ENCODE data around the gene POLD4. TPM values are rescaled to one million over a fixed set of nuclear protein-coding genes. Genes with fewer than 3 reads are reported as not detected.

Gene POLD4
- total and polyA plus RNA-seq, 2 of the 13 experiments (the other 11 are each of a cell fraction or from before 2014, with no cell fraction given) = 10.5 to 27.4 TPM

- in situ Hi-C loops (cut with HindIII; ENCODE audit: extremely low pct_ligation_motif_present, low pct_unique_long_range_greater_than_20kb) (loop anchor here (5.0 kb wide), 2 partner anchors 55 to 235 kb away; no protein-coding TSS in a partner anchor), intact Hi-C loops (cut with micrococcal nuclease; ENCODE audit: unreplicated experiment) (loop anchor here (1.0 to 10.0 kb wide), 3 partner anchors 55 to 235 kb away; partner anchors contain the start of gene KDM2A)
- DNase-seq (ENCODE audit: low spot score) (no peak), ATAC-seq (no peak), FAIRE-seq (no peak)
- H4K20me1 ChIP-seq (ENCODE audit: insufficient read depth, low read length) = no peaks in the 10 kb centered on the region
- H3K36me3 ChIP-seq (replicated peaks in 1 of 2; ENCODE audit: control insufficient read depth in 1 of 2, insufficient read depth in 2 of 2, low read length in 2 of 2) = no peaks in the 10 kb centered on the region
- H2AFZ ChIP-seq (ENCODE audit: low read length) = peak overlapping the region; percentile 88
- BruUV-seq (replicated peaks) = no TSS peak
- peak overlapping the region; percentile 72 for H3K9ac ChIP-seq (ENCODE audit: insufficient read depth, low read depth, low read length)
- ChIA-PET CTCF (ENCODE audit: low intra/inter-chr PET ratio, low total read pairs) (interaction anchor here (1.2 to 2.5 kb wide), 4 partner anchors 28 to 235 kb away, joined by 3 to 31 read pairs (median 16); partner anchors contain the start of genes ANKRD13D and GRK2), POLR2A (interaction anchor here (0.8 to 3.8 kb wide), 15 partner anchors 8 to 235 kb away, joined by 3 to 35 read pairs (median 4); partner anchors contain the start of genes ANKRD13D, GRK2, POLD4 and PPP1CA)
- H3K9me3 ChIP-seq (ENCODE audit: low read length) = no peaks in the 10 kb centered on the region
- peak overlapping the region; percentile 64 to 85 (median 84) for H3K4me3 ChIP-seq (replicated peaks in 1 of 3; ENCODE audit: insufficient read depth in 1 of 3, low read depth in 2 of 3, low read length in 3 of 3)
- H3K79me2 ChIP-seq (ENCODE audit: insufficient read depth, low read length) = no peaks in the 10 kb centered on the region
- H3K27ac ChIP-seq (ENCODE audit: extremely low read length, insufficient read depth, low read length) = peak overlapping the region; percentile 76
- no peaks in the 10 kb centered on the region for H3K27me3 ChIP-seq (ENCODE audit: control insufficient read depth in 1 of 2, insufficient read depth in 2 of 2, low read length in 2 of 2)
- TF ChIP-seq ZNF121 (CRISPR knock-in tag; IDR thresholded peaks at IDR 0.05) (peak; percentile 89), RARG (CRISPR knock-in tag; IDR thresholded peaks at IDR 0.05; ENCODE audit: low read depth) (0 out of 2 replicates have a peak, but pooled peaks have one; percentile 6), TRIM24 (CRISPR knock-in tag; IDR thresholded peaks at IDR 0.05) (no peak)
- peaks cover 15% of the 10 kb centered on the region for H3K4me1 ChIP-seq (ENCODE audit: insufficient read depth, low read length)
- peak overlapping the region; percentile 89 for H3K4me2 ChIP-seq (ENCODE audit: low read depth, low read length)
- 2% methylated on average over 10 of the region's 10 CpGs for WGBS (ENCODE audit: low lambda C conversion rate)
Measured at GRCh38 chr11:67316882-67317204, 36.5 kb downstream of the POLD4 start.

GRCh38 chr11:67315325-67315909, 37.9 kb downstream of the POLD4 start:
- ChIA-PET POLR2A (interaction anchor here (0.6 to 3.8 kb wide), 2 partner anchors 11 to 27 kb away, joined by 3 to 35 read pairs; partner anchors contain the start of gene SSH3), CTCF (ENCODE audit: low intra/inter-chr PET ratio, low total read pairs) (no interaction called here)
- Histone ChIP-seq H3K27ac (ENCODE audit: extremely low read length, insufficient read depth, low read length) (no peak overlapping the region), H2AFZ (ENCODE audit: low read length) (no peak overlapping the region), H3K4me2 (ENCODE audit: low read depth, low read length) (no peak overlapping the region; the same call in 1 of the 2 replicates), H3K27me3 (ENCODE audit: control insufficient read depth in 1 of 2, insufficient read depth in 2 of 2, low read length in 2 of 2) (no peaks in the 10 kb centered on the region), H3K79me2 (ENCODE audit: insufficient read depth, low read length) (no peaks in the 10 kb centered on the region), H3K4me1 (ENCODE audit: insufficient read depth, low read length) (peaks cover 15% of the 10 kb centered on the region), H3K36me3 (replicated peaks in 1 of 2; ENCODE audit: control insufficient read depth in 1 of 2, insufficient read depth in 2 of 2, low read length in 2 of 2) (no peaks in the 10 kb centered on the region), H4K20me1 (ENCODE audit: insufficient read depth, low read length) (no peaks in the 10 kb centered on the region), H3K9ac (ENCODE audit: insufficient read depth, low read depth, low read length) (no peak overlapping the region), H3K9me3 (ENCODE audit: low read length) (no peaks in the 10 kb centered on the region), H3K4me3 (replicated peaks in 1 of 3; ENCODE audit: insufficient read depth in 1 of 3, low read depth in 2 of 3, low read length in 3 of 3) (no peak overlapping the region)
- no peak for FAIRE-seq
- DNase-seq (ENCODE audit: low spot score) = no peak
- in situ Hi-C loops (cut with HindIII; ENCODE audit: extremely low pct_ligation_motif_present, low pct_unique_long_range_greater_than_20kb) = loop anchor here (5.0 kb wide), 2 partner anchors 53 to 233 kb away; no protein-coding TSS in a partner anchor
- no TSS peak for BruUV-seq (replicated peaks)
- ATAC-seq = no peak
- intact Hi-C loops (cut with micrococcal nuclease; ENCODE audit: unreplicated experiment) = loop anchor here (5.0 to 10.0 kb wide), 2 partner anchors 201 to 233 kb away; partner anchors contain the start of gene KDM2A
- WGBS (ENCODE audit: low lambda C conversion rate) = 63% methylated on average over 9 of the region's 9 CpGs
- TF ChIP-seq IKZF1 (IDR thresholded peaks at IDR 0.05) (no peak), ARID5B (CRISPR knock-in tag; IDR thresholded peaks at IDR 0.05) (no peak), NR1H2 (CRISPR knock-in tag; IDR thresholded peaks at IDR 0.05; ENCODE audit: borderline replicate concordance, low read depth) (no peak), PATZ1 (CRISPR knock-in tag; IDR thresholded peaks at IDR 0.05) (no peak), NFKBIZ (CRISPR knock-in tag; IDR thresholded peaks at IDR 0.05) (no peak)
